ENCODE measurements around the gene STEEP1.

STEEP1 gene

DNA sequence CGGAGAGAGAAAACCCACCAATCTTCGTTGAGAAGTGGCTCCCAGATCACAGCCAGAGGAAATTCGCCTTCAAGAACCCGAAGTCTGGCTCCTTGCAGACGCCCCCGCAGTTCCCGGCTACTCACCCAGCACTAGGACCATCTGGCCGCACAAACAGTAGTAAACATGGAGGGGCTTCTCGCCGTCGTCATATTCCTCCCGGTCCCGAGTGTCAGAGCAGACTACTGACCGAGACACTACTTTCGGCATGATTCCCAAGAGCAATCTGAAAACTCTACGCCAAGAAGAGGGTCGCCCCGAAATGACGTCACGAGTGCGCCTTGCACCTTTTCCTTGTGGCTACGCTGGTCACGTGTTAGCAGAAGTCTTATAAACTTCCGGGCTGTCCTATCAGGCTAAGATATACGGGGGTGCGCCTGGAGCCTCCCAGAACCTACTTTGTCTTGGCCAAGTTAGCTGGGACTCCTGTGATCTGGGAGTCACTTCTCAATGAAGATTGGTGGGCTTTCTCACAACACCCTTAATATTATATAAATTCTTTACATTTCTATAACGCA is at the start of gene STEEP1:
TSS of gene STEEP1 (minus strand) at position 303 of the 557 bp plus-strand sequence. CDS start at position 249, 54 bp downstream.
- DNase-seq, result peak; percentile 67

DNA sequence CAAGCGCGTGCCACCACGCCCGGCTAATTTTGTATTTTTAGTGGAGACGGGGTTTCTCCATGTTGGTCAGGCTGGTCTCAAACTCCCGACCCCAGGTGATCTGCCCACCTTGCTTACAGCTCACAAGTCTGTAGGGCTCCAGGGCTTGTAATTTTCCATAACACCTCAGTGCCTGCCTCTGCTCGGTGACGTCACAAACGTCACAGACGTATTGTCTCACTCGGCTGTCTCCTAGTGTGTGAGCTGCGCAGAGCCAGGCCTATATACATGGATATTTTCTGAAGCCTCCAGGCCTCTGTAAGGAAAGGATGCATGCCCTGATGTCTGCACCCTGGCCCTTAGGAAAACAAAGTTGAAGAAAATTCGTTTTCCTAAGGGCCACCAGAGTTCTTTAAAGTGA is 49.6 kb upstream of the STEEP1 start:
- DNase-seq, result no peak

DNA sequence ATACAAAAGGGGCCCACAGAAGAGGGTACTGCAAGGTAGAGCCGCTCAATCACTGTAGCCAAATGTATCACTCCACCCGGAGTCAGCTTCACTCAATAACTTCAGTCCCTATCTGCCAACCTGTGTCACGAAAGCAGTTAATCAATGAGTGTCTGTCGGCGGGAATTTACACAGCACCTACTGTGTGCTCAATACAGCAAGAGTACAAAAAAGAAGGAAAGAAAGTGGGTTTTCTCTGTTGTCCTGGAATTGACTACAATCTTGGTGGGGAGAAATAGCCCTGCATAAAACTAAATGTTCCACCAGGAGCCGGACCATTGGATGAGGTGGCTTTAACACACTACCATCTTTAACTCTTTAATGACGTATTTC is 41.8 kb upstream of the STEEP1 start:
- no peak for DNase-seq

DNA sequence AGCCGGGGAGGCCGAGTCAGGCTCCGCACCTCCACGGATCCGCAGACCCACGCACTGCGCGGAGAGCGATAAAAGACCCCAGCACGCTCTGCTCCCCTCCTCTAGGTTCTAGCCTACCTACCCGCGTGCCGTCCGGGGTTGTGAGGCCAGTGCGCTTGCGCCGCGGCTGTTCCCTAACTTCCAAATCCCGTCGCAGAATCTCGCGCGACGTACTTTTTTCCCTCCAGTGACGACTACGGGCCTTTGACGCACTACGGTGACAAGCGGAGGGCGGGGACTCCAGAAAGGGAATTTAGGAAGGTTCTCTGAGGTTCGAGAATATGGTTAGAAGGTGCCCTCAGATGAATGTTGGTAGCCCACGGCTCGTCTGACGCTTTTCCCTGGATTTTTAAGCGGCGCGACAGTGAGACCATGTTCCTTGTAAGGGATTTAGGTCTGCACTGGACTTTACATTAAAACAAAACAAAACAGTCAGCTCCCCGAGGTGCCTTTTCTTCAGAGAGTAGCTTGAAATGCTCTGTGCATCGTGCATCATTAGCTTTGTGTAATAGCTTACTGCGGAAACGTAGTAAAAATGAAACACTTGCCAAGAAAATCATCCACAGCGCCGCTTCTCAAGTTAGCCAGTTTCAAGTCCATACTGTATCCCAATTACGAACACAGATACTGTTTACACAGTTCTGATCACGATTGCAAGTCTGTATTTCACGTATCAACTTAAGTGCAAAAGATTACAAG is 41.2 kb upstream of the STEEP1 start, which contains the start of gene NKRF:
TSS of gene NKRF (minus strand) at position 145 of the 738 bp plus-strand sequence.
- peak; percentile 49 for DNase-seq

DNA sequence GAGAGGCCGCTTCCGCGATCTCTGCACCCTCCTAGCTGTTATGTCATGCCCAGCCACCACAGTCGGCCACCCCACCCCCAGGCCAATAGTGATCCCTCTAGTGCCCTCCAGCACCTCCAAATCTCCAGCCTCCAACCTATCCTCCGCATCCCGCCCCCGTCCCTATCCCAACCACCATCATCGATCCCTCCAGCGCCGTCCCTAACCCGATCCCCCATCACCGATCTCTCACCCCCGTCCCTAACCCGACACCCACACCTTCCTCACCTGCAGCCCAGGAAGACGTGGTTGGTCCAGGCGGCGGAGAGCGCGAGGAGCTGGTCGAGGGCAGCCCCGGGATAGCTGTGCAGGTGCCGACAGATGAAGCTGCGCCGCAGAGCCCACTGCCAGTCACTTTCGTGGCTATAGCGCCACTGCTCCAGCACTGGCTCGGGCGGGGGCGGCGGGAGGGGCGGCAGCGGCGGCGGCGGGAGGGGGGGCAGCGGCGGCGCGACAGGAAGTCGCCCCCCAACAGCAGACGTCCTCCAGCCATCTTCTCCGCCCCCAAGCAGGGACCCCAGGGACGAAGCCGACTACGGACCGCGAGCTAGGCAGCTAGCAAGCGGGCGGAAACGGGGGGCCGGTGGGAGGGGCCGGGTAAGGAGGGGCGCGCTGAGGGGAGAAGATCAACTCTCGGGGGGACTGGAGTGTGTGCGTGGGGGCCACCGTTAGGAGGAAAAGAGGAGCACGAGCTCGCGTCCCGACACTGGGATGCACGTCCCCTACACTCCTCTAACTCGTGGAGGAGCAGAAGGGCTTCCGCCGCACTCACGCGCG is 40.5 kb upstream of the STEEP1 start:
- DNase-seq, result no peak

DNA sequence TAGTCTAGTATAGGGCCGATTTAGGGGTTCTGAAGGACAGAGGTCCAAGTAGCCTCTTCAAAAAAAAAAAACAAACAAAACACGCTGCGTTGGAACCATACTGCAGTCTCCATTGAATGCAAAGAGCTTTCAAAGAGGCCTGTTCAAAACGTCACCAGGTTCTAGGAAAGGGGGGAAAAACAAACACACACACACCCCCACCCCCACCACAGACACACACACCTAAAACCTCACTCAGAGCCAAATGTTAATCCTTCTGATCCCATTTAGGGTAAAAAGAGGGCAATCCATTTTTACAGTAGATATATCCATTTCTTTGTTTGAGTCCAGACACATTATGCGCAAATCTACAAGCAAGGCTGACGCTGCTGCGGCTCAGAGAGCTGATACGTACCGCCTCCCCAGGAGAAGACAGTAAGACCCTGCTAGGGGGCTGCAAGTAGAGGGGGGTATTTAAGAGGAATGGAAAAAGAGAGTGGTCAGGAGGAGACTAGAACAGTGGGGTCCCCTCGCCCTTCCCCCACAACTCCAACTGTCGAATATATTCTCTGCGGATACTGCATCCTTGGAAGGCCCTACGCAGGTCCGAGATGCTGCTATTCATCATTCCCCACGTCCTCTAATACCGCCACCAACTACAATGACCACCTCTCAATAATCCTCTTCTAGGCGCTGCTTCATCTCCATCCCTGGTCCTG is 39.7 kb upstream of the STEEP1 start:
- DNase-seq, result no peak

DNA sequence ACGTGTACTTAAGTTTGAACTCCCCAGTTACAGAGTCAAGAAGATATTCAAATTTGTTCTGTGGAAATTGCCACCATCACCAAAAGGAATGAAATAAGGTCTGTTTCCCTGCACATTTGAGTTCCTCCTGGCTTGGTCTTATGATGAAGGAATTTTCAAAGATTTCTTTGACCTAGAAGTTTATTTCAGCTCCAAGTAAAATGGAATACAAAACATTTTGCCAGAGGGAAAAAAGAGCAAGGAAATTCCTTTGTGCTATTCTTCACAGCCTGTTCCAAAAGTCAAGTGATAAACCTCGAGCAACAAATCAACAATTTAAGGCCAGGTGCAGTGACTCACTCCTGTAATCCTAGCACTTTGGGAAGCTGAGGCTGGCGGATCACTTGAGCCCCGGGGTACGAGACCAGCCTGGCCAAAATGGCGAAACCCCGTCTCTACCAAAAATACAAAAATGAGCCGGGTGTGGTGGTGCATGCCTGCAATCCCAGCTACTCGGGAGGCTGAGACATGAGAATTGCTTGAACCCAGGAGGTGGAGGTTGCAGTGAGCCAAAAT is 37.6 kb upstream of the STEEP1 start:
- DNase-seq, result no peak

DNA sequence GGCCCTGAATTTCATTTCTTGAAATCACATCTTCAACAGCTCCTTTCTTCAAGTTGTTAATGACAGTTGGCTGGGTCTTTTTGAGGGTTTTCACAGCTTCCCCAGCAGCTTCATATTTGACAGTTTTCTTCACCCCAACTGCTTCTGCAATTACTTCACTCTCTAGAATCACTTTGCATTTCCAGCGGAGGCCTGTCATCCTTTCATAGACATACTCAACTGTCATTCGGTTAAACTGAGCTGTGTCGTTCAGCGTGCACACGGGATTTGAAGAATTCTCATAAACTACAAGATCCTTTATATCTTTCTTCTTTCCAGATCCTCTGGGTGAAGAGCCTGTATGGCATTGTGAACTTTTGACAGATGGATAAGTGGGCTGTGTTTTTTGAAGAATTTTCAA is 24.6 kb upstream of the STEEP1 start:
- no peak for DNase-seq

DNA sequence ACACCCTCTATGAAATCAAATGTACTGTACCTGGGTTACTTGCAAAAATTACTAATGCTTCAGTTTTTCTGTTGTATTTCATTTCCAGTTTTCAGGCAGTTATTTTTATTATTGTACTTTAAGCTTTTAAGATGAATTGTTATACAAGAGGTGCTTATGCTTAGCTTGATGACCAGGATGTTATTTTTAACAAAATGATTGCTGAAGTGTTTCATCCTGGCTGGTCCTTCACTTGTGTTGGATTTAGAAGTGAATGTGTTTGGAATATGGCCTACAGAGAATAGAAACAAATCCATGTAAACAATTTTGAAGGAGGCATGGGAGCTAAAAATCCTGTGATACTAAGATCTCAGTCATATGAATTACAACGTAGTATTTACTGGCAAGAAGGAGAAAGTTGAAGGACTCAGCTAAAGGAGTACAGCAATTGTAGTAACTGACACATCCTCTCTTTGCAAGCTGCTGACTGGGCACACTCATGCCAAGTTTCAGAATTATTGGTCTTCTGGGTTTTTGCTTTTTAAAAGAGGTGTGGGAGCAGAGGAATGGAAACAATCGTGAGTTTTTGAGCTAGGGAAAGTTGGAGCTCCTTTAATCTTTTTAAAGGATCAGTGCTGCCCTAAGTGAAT is 18.3 kb upstream of the STEEP1 start:
- no peak for DNase-seq

DNA sequence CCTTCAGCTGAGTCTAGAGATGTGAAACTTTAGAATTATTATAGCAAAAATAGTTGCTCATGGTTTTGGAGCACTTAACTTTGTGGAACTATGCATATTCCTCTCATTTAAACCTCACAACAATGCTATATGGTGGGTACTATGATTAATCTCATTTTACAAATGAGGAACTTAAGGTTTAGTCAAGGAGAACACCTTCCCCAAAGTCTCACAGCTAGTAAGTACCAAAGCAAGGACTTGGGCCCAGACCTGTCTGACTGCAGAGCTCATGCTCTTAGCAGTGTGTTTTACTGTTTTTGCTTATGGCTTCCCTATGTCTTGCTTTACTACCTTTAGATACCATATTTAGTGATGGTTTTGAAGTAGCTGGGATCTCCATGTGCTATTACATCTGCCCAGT is 14.2 kb upstream of the STEEP1 start:
- DNase-seq, result no peak

DNA sequence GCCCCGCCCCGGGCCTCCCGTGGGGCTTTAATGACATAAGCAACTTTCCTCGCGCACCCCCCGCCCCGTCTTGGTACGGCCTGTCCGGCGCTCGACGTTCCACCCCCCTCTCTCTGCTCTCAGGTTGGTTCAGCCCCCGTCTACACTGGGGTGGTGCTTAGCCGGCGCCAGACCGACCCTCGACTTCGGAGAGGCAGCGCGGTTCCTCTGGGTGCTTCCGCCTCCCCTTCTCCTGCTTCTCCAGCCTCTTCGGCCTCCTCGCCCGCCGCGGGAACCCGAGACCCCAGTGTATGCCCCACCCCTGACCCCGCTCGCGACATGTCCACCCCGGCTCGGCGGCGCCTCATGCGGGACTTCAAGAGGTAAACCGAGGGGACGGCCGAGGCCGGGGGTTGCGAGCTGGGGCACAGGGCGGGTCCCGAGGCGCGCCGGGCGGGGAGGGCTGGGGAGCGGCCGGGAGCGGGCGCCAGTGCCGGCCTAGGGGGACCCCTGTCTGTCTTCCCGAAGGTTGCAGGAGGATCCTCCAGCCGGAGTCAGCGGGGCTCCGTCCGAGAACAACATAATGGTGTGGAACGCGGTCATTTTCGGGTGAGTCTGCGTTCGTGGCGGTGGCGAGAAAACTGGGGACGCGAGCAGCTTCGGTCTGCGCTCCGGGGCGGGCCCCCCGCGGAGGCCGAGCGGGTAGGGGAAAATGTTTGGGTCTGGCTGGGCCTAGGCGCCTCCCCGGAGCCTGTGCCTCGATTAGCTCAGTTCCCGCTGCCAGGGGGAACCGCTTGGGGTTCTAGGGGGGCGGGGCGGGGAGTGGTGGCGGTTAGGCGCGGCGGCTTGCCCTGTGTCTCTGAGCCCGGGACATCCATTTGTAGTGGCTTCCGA is 9.4 kb upstream of the STEEP1 start, which contains the start of gene UBE2A:
TSS of gene UBE2A (plus strand) at position 170 of the 873 bp plus-strand sequence. CDS start at position 319, 149 bp downstream.
- peak; percentile 2 for DNase-seq

DNA sequence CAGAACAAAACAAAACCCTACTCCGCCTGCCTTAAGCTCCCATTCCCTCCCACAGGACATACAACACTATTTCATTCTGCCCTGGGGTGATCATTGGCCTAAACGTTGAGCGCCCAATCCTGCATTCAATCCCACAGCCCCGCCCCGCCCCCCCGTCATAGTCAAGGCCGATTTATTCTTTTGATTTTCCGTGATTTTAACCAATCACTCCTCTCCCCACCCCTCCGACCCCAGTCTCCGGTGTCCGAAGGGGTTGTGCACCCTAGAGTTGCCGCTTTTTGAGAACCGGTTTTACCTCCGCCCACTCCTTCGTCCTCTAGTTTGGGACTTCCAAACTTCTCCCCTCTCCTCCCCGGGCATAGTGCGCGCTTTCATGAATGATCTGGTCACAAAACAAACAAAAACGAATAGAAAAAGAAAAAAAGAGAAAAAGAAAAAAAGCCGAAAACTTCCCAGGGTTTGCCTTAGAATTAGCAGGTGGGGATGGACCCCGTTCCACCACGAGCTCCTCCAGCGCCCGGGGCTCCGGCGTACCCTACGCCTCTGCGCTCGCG is 8.7 kb upstream of the STEEP1 start:
- DNase-seq, result no peak

DNA sequence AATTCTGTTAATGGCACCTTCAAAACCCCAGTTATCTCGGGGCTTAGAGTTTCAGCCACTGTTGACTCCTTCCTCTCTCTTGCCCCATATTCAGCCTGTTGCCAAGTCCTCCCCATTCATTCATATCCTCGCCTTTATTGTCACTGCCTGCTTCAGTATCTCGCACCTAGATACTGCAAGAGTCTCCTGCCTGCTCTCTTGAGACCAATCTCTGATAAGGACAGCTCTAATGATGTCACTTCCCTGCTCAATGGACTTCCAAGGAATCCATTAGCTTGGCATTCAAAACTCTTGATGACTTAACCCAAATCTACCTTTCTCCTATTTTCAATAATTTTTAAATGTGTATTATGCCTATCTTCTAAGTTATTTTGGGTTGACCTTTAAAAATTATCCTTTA is 8.0 kb upstream of the STEEP1 start:
- DNase-seq, result no peak

DNA sequence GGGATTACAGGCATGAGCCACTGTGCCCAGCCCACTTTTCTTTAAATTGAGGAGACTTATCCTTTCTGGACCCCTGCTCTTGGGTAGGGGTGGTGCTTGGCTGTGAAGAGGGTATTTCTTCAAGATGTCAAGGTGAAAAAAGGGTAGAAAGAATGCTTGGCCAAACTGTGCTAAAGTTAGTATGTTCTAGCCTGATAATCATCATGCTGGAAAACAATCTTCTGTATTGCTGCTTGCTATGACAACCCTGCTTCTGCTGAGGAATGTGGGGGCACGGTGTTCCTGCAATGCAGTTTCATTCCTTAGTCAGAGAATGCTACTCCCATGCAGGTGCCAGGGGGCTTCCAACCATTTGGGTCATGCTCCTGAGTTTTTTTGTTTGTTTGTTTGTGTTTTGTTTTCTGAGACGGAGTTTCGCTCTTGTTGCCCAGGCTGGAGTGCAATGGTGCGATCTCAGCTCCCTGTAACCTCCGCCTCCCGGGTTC is 5.2 kb upstream of the STEEP1 start:
- DNase-seq, result no peak

DNA sequence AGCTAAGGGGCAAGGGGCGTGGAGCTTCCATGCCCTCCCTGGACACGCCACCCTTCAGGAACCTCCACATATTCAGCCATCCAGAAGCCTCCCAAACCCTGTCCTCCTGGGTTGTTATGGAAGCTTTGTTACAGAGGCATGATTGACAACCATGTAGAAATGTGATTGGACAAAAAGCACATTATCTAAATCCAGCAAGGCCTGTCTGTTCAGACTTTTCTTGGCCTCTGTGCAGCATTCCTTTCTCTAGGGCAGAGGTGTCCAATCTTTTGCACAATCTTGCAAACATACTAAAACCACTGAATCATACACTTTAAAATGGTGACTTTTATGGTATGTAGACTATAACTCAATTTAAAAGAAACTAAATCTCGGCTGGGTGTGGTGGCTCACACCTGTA is 12.7 kb downstream of the STEEP1 start:
- no peak for DNase-seq

DNA sequence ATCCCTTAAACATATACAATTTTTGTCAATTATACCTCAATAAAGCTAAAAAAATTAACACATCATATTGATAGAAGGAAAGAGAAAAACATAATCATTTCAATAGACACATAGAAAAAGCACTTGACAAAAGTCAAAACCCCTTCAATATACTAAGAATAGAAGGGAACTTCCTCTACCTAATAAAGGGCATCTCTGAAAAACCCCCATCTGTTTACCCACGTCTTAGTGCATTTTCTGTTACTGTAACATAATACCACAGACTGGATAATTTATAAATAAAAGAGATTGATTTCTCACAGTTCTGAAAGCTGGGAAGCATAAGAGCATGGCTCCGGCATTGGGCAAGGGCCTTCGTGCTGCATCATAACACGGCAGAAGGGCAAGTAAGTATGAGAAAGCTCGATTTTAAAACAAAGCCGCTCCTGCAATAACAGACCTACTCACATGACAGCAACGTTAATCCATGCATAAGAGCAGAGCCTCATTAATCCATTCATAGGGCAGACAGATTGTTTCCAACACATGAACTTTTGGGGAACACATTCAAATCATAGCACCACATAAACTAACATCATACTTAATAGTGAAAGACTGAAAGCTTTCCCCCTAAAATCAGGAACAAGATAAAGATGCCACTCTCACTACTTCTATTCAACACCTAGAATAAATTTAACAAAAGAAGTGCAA is 15.7 kb downstream of the STEEP1 start:
- no peak for DNase-seq

DNA sequence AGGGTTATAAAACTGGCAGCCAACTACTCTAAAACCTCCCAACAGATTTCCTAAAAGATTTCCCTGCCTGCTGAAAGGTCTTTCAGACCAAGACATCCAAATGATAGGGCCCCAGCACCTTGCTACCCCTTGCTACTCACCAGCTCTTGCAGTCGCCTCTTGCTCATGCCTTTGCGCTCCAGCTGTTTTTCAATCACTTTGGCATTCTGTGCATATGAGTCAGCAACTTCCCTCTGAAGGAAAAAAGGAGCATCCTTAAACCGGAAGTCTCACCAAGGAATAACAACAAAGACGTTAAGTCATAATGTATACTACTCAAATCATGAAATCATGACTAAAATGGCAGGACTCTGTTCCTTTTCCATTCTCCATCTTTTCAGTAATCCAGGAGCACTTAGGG is 24.0 kb downstream of the STEEP1 start:
- no peak for DNase-seq

DNA sequence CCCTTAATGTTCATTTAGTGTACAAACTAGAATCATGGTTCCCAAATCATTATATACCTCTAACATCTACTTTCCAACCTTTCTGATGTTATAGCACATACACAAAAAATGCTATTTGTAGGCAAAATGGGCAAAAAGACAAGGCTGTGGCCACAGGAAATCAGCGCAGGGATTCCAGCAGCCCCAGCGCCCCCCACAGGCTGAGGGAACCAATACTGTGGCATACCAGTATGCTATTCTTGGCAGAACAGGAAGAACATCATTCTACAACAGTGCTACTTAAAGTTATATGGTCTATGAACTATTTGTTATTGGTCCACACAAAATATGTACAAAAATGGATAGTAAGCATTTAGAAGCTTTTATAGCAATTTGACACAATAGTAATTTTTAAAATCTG is 25.3 kb downstream of the STEEP1 start:
- DNase-seq, result no peak

DNA sequence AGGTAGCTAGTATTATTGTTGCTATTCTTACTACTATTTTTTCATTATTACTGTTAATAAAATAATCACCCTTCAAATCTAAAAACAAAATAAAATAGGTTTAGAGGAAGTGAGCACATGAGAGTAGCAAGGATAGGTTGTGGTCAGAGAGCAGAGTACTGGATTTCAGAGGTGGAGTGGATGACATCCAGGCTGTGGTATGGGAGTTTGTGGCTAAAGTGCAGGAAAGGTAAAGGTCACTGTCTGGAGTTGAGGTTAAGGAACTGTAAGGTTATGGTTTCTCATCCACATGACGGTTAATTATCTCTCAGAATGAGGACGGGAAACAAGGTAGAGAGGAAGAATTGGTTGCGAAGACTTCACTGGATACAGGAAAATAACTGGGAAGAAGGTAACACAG is 27.7 kb downstream of the STEEP1 start:
- no peak for DNase-seq
